Measurements from ENCODE around the gene KIF5A. TPM values are rescaled to one million over a fixed set of nuclear protein-coding genes. Genes with fewer than 3 reads are reported as not detected.

The KIF5A gene
- total RNA-seq, 1 donor = 0.72 TPM

- peak overlapping the region; percentile 72 for H3K4me3 ChIP-seq (ENCODE audit: low read depth, low read length)
Observed at GRCh38 chr12:57611827-57612710, 62.2 kb downstream of the KIF5A start.

GRCh38 chr12:57612711-57613426 is 63.0 kb downstream of the KIF5A start:
- DNase-seq (ENCODE audit: low read depth) = no peak
- TF ChIP-seq, protein P1, sequence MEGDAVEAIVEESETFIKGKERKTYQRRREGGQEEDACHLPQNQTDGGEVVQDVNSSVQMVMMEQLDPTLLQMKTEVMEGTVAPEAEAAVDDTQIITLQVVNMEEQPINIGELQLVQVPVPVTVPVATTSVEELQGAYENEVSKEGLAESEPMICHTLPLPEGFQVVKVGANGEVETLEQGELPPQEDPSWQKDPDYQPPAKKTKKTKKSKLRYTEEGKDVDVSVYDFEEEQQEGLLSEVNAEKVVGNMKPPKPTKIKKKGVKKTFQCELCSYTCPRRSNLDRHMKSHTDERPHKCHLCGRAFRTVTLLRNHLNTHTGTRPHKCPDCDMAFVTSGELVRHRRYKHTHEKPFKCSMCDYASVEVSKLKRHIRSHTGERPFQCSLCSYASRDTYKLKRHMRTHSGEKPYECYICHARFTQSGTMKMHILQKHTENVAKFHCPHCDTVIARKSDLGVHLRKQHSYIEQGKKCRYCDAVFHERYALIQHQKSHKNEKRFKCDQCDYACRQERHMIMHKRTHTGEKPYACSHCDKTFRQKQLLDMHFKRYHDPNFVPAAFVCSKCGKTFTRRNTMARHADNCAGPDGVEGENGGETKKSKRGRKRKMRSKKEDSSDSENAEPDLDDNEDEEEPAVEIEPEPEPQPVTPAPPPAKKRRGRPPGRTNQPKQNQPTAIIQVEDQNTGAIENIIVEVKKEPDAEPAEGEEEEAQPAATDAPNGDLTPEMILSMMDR (IDR thresholded peaks at IDR 0.05; ENCODE audit: insufficient read depth, low read length) = no peak
- no peak overlapping the region for H3K4me3 ChIP-seq (ENCODE audit: low read depth, low read length)

More at GRCh38 chr12:57611827-57612710, 62.2 kb downstream of the KIF5A start:
- TF ChIP-seq, protein P1 (IDR thresholded peaks at IDR 0.05; ENCODE audit: insufficient read depth, low read length) = no peak
- DNase-seq (ENCODE audit: low read depth) = no peak

DNA sequence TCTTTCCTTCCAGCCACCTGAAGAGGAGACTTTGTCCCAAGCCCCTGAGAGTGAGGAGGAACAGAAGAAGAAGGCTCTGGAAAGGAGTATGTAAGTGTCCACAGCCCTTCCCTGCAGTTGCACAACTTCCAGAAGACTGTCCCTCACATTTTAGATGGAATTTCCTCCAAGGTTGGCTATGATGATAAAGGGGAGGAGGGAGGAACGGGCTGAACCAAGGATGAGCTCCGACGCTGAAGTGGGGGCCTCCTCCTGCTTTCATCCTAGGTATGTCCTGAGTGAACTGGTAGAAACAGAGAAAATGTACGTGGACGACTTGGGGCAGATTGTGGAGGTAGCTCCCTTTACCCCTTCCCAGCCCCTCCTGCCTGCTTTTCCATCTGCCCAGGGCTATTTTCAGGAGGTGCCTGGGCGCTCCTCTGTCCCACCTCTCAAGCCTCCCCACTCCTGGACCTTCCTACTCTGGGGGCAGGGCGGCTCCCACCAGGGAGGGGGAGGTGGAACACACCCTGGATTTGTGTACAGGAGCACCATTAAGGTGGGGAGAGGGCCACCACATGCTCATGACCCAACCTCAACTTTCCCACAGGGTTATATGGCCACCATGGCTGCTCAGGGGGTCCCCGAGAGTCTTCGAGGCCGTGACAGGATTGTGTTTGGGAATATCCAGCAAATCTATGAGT is 63.7 kb downstream of the KIF5A start:
- no peak overlapping the region for H3K4me3 ChIP-seq (ENCODE audit: low read depth, low read length)
- DNase-seq (ENCODE audit: low read depth) = no peak
- TF ChIP-seq, protein P1 (IDR thresholded peaks at IDR 0.05; ENCODE audit: insufficient read depth, low read length) = no peak

DNA sequence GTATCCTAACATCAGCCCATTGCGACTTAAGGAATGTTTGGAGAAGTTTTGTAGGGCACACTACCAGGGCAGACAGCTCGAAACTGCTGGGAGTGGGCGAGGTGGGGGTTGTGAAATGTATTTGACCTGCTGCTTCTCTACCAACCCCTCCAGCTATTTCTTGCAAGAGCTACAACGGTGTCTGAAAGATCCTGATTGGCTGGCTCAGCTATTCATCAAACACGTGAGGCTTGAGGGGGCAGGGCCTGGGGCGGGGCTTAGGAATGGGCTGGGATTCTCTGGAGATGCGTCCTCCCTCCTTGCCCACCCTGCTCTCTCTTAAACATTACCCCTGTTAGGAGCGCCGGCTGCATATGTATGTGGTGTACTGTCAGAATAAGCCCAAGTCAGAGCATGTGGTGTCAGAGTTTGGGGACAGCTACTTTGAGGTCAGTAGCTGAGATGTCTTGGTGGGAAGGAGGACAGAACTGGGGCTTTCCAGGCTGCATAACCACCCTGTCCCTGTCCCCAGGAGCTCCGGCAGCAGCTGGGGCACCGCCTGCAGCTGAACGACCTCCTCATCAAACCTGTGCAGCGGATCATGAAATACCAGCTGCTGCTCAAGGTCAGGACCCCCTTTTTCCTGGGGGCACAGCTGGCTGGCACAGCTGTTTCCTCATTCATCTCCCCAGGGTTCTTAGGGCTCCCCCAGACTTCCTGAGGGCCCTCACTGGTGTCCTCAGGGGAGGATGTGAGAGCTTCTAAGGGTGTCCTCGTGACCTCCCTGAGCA is 64.5 kb downstream of the KIF5A start:
- DNase-seq (ENCODE audit: low read depth) = peak; percentile 29
- no peak overlapping the region for H3K4me3 ChIP-seq (ENCODE audit: low read depth, low read length)
- TF ChIP-seq, protein P1 (IDR thresholded peaks at IDR 0.05; ENCODE audit: insufficient read depth, low read length) = no peak

- no peak for DNase-seq (ENCODE audit: low read depth)
- TF ChIP-seq, protein P1 (IDR thresholded peaks at IDR 0.05; ENCODE audit: insufficient read depth, low read length) = no peak
- H3K4me3 ChIP-seq (ENCODE audit: low read depth, low read length) = no peak overlapping the region
Observed at GRCh38 chr12:57614948-57615500, 65.2 kb downstream of the KIF5A start.

DNA sequence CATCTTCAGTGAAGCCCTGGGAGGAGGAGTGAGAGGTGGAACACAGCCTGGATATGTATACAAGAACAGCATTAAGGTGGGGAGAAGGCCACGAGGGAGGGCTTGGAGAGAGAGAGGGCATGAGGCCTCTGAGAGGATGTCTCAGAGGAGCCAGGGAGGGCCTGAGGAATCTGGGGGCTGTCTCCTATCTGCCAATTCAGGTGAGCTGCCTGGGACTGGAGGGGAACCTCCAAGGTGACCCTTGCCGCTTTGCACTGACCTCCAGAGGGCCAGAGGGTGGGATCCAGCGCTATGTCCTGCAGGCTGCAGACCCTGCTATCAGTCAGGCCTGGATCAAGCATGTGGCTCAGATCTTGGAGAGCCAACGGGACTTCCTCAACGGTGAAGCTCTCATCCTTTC is 65.8 kb downstream of the KIF5A start:
- TF ChIP-seq, protein P1 (IDR thresholded peaks at IDR 0.05; ENCODE audit: insufficient read depth, low read length) = no peak
- no peak overlapping the region for H3K4me3 ChIP-seq (ENCODE audit: low read depth, low read length)
- DNase-seq (ENCODE audit: low read depth) = no peak

All from fibroblast of the aortic adventitia (primary cell).